ENCODE results near the gene OVOL2. TPM values are rescaled to one million over a fixed set of nuclear protein-coding genes. Genes with fewer than 3 reads are reported as not detected.
A peak's percentile ranks its signal among the peaks of the same experiment; 100 is the strongest.
"Not testable (repeated sequence)": the region's sequence is repeated elsewhere in the genome, so short reads cannot be mapped to it uniquely, and the experiment has no call there.

Gene OVOL2
- 0.91 and 1.0 TPM in 2 replicates for total RNA-seq (2014; rRNA removed; shearing (Covaris generic))

DNA sequence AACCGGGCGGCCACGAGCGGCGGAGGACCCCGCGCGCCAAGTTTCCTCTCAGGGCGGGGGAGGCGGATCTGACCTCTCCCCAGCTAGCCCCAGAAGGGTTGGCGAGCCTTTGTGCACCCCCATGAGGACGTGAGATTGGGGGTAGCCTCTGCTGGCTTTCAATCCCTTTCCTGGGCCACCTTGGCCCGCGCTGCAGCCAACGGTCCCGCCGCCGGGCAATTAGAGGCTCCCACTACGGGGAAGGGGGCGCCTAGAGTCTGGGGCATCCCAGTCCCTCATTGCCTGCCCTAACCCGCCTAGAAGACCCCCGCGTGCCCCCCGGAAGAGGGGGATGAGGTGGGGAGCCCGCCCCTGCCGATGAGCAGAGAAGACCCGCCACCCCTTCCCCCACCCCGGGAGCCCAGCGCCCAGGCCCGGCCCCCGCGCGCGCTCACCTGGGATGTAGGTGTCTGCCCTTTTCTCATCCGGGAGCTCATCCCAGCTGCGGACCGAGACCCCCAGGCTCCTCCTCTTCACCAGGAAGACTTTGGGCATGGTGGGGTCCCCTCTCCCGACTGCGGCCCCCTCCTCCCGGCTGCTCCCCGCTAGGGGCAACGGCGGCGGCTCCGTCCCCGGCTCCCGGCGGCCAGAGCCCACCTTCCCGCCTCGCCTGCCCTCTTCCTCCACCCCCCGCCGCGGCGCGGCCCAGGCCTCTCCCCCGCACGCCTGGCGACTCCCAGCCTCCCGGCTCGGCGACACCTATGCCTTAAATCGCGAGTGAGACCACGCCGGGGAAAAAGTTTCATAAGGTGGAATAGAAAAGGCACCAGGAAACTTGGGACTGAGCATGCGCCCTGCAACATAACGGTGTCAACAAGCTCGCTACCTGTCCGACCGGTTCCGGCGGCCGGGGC lies at the start of gene OVOL2:
TSS of gene OVOL2 (minus strand) at position 816 of the 893 bp plus-strand sequence. CDS start at position 534, 282 bp downstream.
- DNase-seq (ENCODE audit: low read depth) = peak; percentile 23

DNA sequence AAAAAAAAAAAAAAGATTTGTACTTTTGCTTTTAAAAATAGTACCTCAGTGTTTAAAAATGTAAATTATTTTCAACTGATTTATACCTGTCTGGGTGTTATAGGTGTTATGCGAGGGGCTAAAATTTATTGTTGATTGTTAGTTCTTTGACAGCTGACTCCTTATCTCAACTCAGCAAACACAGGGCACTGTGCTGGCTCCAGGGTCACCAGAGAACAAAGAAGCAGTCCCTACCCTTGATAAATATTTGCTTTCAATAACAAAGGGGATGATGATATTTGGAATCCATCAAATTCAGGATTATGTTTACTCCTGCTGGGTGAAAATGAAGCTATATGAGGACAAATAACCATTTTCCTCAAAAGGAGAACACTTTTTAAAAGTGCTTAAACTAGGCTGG lies 45.8 kb upstream of the OVOL2 start:
- no peak for DNase-seq (ENCODE audit: low read depth)

DNA sequence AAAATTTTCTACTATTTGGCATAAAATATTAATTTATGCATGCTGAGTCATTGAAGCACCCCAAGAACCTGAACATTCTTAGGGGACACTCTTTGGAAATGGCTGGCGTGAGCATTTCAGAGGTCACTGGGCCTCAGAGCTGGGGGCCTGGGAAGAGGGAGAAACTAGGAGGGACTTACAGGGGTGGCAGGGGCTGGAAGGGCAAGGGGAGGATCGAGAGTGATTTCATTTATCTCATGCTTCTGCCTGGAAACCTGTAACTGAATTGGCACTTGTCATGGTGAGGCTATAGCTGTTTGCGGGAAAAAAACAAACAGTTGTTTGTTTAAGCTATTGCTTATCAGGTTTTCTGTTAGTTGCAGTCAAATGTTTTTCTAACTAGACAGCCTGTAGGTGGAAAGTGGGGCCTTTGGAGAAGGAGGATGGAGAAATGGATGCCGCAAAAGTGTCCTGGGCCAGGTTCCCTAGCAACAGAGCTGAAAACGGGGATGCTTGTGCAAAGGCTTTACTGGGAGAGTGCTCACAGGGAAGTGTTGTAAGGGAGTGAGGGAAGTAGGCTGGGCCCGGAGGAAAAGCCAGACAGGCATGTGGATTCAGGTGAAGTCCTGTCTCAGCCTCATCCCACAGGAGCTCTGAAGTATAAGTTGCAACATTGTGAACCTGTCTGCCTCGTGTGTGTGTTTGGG lies 43.6 kb upstream of the OVOL2 start:
- no peak for DNase-seq (ENCODE audit: low read depth)

DNA sequence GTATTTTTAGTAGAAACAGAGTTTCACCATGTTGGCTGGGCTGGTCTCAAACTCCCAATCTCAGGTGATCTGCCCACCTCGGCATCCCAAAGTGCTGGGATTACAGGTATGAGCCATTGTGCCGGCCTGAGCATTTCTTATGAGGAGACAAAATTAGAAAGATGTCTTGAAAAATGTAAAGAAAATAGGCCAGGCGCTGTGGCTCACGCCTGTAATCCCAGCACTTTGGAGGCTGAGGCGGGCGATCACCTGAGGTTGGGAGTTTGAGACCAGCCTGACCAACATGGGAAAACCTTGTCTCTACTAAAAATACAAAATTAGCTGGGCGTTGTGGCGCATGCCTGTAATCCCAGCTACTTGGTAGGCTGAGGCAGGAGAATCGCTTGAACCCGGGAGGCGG lies 42.9 kb upstream of the OVOL2 start:
- not testable (repeated sequence) for DNase-seq (ENCODE audit: low read depth)

DNA sequence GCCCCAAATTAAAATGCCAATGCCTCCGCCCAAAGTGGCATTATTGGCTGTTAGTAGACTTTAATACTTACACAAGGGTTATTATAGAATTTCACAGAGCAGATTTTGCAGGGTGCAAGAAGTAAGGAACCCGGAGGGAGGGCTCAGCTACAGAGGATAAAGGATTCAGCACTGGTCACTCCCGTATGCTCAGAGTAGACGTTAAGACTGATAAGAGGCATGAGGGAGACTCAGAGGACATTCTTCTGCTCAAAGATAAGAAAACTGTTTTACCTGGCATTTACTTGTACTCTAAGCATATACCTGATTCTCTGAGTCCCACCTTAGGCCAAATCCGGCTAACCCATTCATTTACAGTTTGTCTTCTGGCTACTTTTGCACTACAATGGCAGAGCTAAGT lies 36.5 kb upstream of the OVOL2 start:
- no peak for DNase-seq (ENCODE audit: low read depth)

DNA sequence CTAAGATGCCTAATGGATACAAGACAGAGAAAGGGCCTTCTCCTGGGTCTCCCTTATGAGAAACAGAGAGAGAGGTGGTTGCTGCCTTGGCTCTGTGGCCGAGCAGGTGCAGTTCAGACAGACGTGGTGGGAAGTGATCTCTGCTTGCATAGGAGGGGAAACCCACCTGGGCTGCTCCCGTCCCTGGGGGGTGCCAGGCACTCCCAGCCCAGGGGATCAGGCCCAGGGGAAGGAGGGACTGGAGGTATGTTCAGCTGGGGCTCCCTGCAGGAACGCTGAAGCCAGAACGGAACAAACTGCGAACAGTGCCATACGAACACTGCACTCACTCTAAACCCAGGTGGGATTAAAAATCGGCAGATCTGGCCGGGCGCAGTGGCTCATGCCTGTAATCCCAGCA lies 35.7 kb upstream of the OVOL2 start:
- no peak for DNase-seq (ENCODE audit: low read depth)

DNA sequence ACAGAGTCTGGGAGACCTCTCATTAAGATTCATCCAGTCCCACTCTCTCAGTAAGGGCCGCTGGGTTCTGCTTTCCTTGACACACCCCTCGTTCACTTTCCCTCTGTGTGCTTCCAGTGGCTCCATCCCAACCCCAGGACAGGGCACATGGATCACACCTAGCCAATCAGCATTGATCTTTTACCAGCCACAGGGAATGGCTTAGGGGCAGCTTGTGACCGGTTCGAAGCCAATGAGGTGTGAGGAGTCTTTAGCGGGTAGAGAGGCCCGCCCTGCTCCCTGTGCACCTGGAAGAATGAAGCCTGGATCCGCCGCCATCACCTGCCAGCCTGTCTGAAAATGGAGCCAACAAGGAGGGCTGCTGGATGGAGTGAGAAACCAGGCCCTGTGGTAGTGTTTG lies 35.2 kb upstream of the OVOL2 start:
- peak; percentile 25 for DNase-seq (ENCODE audit: low read depth)

DNA sequence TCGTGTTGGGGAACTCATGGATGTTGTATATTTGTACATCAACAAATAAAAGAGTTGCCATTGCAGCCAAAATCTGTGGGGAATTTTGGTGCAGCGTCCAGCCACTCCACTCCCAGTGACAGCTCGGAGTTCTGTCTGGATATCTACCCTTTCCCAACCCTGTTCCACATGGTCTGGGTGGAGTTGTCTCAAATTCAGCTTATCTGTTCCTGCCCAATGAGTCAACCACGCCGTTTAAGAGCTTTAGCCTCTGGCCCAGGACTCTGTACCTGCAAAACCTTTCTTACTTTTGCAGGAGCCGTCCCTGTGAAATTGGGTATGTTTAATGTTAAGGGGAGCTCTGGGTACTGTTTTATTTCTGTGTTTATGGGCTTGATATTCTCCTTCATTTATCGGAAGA lies 33.9 kb upstream of the OVOL2 start:
- no peak for DNase-seq (ENCODE audit: low read depth)

DNA sequence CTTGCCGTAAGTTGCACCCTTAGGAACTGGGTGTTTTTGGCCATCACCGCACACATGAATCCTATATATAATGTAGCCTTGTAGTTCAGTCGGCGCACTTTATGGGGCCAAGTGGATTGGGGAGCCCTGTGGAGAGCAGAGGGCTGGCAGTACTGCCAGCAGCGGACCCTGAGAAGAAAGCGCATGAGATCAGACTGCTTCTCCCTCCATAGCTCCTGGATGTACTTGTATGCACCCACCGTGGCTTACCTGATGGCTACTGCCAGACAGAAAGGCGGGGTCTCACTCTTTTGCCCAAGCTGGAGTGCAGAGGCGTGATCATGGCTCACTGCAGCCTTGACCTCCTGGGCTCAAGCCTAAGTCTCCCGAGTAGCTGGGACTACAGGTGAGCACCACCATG lies 32.8 kb upstream of the OVOL2 start:
- no peak for DNase-seq (ENCODE audit: low read depth)

DNA sequence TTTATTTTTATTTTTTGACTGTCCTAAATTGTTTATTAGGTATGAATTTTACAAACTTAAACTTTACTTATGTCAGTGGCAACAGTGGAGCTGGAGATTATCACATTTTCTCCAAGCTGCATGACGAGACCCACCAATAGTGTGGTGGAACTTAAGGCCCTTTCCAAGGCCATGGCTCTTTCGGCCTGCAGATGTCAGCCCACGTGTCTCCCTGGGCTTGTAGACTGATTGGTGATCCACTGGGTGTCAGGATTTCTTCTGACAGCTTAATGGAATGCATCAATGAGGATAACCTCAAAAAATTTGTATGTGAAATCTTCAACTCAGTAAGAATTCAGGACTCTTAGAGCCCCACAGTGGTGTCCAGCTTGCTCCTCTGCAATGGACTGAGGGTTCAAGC lies 32.3 kb upstream of the OVOL2 start:
- DNase-seq (ENCODE audit: low read depth) = no peak

DNA sequence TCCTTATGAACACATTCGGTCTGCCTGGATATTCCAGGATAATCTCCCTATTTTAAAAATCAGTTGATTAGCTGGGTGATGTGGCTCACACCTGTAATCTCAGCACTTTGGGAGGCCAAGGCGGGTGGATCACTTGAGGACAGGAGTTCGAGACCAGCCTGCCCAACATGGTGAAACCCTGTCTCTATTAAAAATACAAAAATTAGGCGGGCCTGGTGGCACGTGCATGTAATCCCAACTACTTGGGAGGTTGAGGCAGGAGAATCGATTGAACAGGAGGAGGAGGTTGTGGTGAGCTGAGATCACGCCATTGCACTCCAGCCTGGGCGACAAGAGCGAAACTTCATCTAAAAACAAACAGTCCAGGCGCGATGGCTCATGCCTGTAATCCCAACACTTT lies 31.1 kb upstream of the OVOL2 start:
- DNase-seq (ENCODE audit: low read depth) = not testable (repeated sequence)

DNA sequence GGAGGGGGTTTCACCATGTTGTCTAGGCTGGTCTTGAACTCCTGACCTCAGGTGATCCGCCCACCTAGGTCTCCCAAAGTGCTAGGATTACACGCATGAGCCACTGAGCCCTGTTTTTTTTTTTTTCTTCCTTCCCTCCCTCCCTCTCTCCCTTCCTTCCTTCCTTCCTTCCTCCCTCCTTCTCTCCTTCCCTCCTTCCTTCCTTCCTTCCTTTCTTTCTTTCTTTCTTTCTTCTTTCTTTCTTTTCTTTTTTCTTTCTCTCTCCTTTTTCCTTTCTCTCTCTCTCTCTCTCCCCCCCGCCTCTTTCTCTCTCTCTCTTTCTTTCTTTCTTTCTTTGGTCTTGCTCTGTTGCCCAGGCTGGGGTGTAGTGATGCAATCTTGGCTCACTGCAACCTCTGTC lies 30.6 kb upstream of the OVOL2 start:
- DNase-seq (ENCODE audit: low read depth) = not testable (repeated sequence)

DNA sequence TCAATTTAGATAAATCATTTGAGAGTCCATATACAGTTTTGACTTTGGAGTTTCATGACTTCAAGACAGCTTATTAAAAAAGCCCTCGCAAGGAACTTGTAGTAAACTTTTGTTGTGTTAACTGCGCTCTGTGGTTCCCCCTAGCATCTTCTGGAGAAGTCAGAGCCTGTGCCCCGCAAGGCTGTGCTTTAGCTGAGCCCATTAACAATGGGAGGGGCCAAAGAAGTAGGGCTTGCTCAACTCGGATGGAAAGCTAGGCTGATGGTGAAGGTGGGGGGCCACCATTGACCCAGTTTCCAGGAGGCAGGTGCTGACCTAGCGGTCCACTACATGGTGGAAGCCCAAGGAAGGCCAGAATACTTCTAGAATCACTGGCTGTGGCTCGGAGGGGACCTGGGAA lies 29.3 kb upstream of the OVOL2 start:
- DNase-seq (ENCODE audit: low read depth) = no peak

DNA sequence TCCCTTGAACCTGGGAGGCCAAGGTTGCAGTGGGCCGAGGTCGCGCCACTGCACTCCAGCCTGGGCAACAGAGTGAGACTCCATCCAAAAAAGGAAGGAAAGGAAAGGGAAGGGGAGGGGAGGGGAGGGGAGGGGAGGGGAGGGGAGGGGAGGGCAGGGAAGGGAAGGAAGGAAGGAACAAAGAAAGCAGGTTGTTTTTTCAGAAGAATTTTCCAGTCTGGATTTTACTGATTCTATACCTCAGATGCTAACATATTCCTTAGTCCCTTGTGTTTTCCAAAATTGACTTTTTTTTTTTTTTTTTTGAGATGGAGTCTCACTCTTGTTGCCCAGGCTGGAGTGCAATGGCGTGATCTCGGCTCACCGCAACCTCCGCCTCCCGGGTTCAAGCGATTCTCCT lies 23.1 kb upstream of the OVOL2 start:
- DNase-seq (ENCODE audit: low read depth) = not testable (repeated sequence)

DNA sequence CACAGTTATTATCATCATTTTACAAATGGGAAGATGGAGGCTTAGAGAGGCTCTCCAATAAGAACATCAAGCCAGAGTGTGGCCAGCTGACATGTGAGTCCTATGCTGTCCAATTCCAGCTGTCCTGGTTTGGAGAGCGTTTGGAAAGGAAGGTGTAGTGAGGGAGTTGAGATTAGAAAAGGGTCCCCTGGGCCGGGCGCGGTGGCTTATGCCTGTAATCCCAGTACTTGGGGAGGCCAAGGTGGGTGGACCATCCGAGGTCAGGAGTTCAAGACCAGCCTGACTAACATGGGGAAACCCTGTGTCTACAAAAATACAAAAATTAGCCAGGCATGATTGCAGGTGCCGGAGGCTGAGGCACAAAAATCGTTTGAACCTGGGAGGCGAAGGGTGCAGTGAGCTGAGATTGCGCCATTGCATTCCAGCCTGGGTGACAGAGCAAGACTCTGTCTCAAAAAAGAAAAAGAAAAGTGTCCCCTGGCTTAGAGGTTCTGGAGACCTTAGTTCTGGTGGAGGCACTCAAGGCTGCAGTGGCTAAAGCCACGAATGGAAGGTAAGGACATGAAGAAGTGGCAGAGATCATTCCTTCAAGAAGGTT lies 22.1 kb upstream of the OVOL2 start:
- DNase-seq (ENCODE audit: low read depth) = no peak

DNA sequence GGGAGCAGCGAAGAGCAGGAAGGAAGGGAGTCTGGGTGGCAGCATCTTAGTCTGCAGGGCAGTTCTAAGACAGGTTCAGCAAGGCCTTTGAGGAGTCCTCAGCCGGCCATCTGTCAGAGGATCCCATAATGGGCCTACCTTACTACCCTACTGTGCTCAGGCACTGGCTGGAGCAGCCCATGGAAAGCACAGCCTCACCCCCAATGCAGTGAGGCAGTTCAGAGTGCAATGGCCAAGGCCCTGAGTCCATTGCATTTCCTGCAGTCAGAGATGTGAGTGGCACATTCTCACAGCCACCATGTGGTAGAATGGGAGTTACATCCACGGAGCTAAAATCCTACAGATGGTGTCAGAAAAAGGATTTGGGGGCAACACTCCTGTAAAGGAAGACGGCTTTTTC lies 19.4 kb upstream of the OVOL2 start:
- DNase-seq (ENCODE audit: low read depth) = no peak

DNA sequence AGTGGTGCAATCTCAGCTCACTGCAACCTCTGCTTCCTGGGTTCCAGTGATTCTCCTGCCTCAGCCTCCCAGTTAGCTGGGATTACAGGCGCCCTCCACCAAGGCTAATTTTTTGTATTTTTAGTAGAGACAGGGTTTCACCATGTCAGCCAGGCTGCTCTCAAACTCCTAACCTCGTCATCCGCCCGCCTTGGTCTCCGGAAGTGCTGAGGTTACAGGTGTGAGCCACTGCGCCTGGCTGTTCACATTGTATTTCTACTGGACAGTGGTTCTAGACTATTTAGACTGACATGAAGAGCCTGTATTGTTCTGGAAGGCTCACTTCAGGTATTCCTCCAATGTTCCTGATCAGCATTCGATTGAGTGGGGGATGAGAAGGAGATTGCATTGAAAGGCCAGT lies 14.8 kb upstream of the OVOL2 start:
- no peak for DNase-seq (ENCODE audit: low read depth)

DNA sequence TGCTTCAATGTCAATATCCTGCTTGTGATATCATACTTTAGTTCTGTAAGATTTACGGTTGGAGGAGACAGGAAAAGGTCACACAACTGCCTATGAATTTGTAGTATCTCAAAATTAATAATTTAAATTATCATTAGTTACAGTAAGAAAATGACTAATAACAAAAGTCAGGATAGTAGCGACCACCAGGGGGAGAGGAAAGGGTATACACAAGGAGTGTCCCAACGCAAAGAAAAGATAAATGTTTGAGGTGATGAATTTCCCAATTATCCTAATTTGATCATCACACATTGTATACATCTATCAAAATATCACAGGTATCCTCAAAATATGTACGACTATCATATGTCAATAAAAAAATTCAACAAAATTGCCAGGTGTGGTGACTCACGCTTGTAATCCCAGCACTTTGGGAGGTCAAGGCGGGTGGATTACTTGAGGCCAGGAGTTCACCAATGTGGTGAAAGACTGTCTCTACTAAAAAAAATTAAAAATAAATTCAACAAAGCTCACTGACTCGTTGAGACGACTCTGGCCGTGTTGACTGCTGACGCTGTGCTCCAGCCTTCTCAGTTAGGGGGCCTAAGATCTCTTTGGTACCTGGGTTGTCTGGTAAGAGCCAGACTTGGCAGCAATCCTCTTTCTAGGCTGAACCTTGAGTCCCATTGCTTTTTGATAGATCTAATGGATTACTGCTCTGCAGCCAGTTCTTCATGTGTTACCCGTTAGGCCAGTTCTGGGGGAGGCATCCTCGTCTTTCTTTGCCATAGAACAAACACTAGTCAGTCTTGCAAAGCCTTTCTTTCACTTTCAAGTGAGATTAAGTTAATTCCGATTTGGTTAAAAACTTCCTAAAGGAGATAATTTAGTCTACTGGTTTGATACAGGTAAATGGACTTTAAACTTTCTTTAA lies 9.0 kb upstream of the OVOL2 start:
- no peak for DNase-seq (ENCODE audit: low read depth)

DNA sequence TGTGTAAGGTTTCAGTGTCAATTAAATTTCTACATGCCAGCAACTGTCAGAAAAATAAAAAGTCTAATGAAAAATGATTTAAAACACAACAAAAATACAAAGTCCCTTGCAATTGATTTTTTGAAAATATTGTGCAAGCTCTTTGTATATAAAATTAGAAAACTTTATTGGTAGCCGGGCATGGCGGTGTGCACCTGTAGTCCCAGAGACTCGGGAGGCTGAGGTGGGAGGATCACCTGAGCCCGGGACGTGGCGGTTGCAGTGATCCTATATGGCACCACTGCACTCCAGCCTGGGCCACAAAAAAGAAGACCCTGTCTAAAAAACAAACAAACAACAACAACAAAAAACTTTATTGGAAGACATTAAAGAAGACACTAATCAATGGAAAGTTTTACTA lies 6.0 kb upstream of the OVOL2 start:
- DNase-seq (ENCODE audit: low read depth) = no peak

DNA sequence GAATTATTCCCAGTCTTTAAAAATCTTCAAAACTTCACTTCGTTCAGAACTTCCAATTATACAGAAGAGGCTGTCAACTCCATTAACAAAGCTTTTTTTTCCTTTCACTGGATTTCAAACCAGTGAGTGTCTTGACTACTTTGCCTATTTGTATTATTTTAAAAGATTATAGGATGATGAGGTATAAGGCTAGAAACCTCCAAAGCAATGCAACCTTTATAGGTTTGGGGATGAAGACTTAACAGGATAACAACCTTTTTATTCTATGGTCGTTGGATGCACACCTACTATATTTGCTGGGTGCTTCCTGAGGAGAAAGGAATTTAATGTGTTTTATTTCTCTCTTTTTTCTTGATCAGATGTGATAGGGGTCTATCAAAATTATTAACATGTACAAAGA lies 1.9 kb upstream of the OVOL2 start:
- DNase-seq (ENCODE audit: low read depth) = no peak

DNA sequence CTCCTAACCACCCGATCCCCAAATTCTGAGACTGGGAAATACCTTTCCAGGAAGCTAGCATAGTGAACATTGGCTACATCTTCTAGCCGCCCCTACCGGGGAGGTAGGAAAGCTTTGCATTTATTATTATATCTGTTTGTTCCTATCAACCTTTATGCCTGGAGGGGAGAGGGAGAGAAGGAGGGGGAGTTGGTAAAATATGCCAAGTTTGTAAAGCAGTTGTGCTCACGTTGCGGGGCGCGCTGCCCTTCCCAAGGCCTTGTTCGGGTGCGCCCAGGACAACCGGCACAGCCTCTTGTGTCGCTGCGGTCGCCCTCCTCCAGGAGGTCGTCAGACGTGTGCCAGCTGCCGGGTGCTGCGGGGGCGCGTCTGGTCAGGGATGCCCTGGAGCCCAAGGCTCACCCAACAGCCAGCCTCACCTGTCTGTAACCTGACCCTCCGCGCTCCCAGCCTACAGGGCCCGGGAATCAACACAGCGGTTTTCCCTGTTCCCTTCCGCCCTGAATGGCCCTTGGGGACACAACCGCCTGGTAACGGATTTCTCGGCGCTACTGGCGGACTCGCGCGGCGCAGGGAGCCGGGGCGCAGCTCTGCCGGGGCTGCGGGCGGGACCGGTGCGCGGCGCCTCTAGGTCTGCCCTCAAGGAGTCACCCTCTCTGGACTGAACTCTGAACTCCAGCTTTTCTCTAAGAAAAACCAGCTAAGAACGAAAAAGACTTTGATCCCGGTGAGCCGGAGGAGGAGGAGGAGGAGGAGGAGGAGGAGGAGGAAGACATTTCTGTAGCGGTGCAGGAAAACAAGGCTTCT lies 1.1 kb upstream of the OVOL2 start:
- peak; percentile 15 for DNase-seq (ENCODE audit: low read depth)
